Spleen (tissue), 11 donors: ENCODE measurements around the gene RHBDF2. TPM values are rescaled to one million over a fixed set of nuclear protein-coding genes. Genes with fewer than 3 reads are reported as not detected.
A peak's percentile ranks its signal among the peaks of the same experiment; 100 is the strongest.

Experiments used
- DNase-seq: peaks from one replicate; pipeline ENCODE4 v3.0.0-alpha.2; 2020
- H3K27ac ChIP-seq, 8 donors: fragments of 200-600 bp; sonication (generic) in 7 of 8; 1 replicate in 4 of 8; 2 replicates in 4 of 8; pipeline versions ENCODE4 v1.5.0 to v1.8.0; 2016 to 2021; ENCODE audit warnings: inconsistent platforms in 4 of 8, mild to moderate bottlenecking in 4 of 8, moderate library complexity in 1 of 8
- H3K27me3 ChIP-seq, 7 donors: fragments of 200-600 bp; sonication (generic) in 6 of 7; replicated peaks in 1 of 7; 1 replicate in 4 of 7; 2 replicates in 3 of 7; pipeline versions ENCODE4 v1.5.0 to v1.8.0; 2016 to 2021; ENCODE audit warnings: inconsistent platforms in 3 of 7, mild to moderate bottlenecking in 1 of 7
- H3K36me3 ChIP-seq, 6 donors: fragments of 200-600 bp; sonication (generic) in 5 of 6; 1 replicate in 4 of 6; 2 replicates in 2 of 6; pipeline versions ENCODE4 v1.5.0 to v1.8.0; 2016 to 2021; ENCODE audit warnings: inconsistent platforms in 2 of 6
- H3K4me1 ChIP-seq, 6 donors: fragments of 200-600 bp; sonication (generic) in 5 of 6; 1 replicate in 3 of 6; 2 replicates in 3 of 6; pipeline versions ENCODE4 v1.5.0 to v1.8.0; 2016 to 2021; ENCODE audit warnings: inconsistent platforms in 3 of 6
- H3K4me3 ChIP-seq, 8 donors: fragments of 200-600 bp; sonication (generic) in 7 of 8; 1 replicate in 4 of 8; 2 replicates in 4 of 8; pipeline versions ENCODE4 v1.5.0 to v1.8.0; 2016 to 2021; ENCODE audit warnings: inconsistent platforms in 4 of 8, mild to moderate bottlenecking in 4 of 8, moderate library complexity in 2 of 8
- H3K9me3 ChIP-seq, 8 donors: fragments of 200-600 bp; sonication (generic) in 7 of 8; 1 replicate in 4 of 8; 2 replicates in 4 of 8; pipeline versions ENCODE4 v1.5.0 to v1.8.0; 2016 to 2021; ENCODE audit warnings: inconsistent platforms in 4 of 8
- POLR2A ChIP-seq, 3 donors: fragments of 450-650 bp; IDR thresholded peaks; one replicate each; pipeline ENCODE4 v1.5.1; 2017; ENCODE audit warnings: antibody characterized with exemption in 3 of 3, mild to moderate bottlenecking in 1 of 3
- POLR2AphosphoS5 ChIP-seq, 3 donors: sonication (generic); formaldehyde crosslinking; IDR thresholded peaks; one replicate each; pipeline ENCODE4 v1.5.1; 2017; ENCODE audit warnings: antibody characterized with exemption in 3 of 3
- WGBS, 5 donors: extraction: QIAGEN DNeasy Blood & Tissue Kit in 3 of 5; methylation state at CpG; one replicate each; pipeline versions ENCODE4 v1.1.5 to v1.1.7; 2013 to 2018; 5-methylcytosine and 5-hydroxymethylcytosine counted together
- intact Hi-C: fragments of 100-400 bp; cut with DNase I; formaldehyde crosslinking; loops from one replicate; pipeline ENCODE4 v1.15.0; 2023; ENCODE audit warnings: low total_unique reads
- polyA plus RNA-seq, 3 donors: library from polyadenylated mRNA; stranded (reverse); fragments of 200-250 nt; gene quantifications; one replicate each; pipeline ENCODE4 v1.2.1, GENCODE V29; 2013
- total RNA-seq, 7 donors: library from RNA; depleted of rRNA in 3 of 7; stranded (reverse); fragments of >200 nt in 3 of 7; fragmentation: NEBNext Ultra II Directional in 4 of 7; extraction: Animal tissue kit (Norgen Biotek cat#: 25700) in 4 of 7; gene quantifications; one replicate each; pipeline versions ENCODE4 v1.1.0 to v1.2.1, GENCODE V29; 2016 to 2021
- TF ChIP-seq, protein P1 (sequence below), 11 experiments: fragments of 200-600 bp in 7 of 11; fragments of 450-650 bp in 4 of 11; sonication (generic) in 4 of 11; IDR thresholded peaks in 8 of 11; conservative IDR thresholded peaks in 3 of 11; 1 replicate in 7 of 11; 2 replicates in 4 of 11; pipeline versions ENCODE4 v1.4.0 to v1.8.0; 2016 to 2021; ENCODE audit warnings: antibody characterized with exemption in 11 of 11, inconsistent platforms in 4 of 11, mild to moderate bottlenecking in 1 of 11
- donor health status: healthy with polysubstance abuse.
- donor health status: DM: no; HTN: no; CAD: no; lungs with moderate emphysema.
- donor health status: DM: no; HTN: no; CAD: no.
- donor health status: Bipolar disorder and iron deficiency.
- donor health status: healthy.
- donor health status: DM: no; HTN: no; CAD: no.
- donor health status: DM: yes; HTN: yes; CAD: no.

The RHBDF2 gene
- total and polyA plus RNA-seq, 10 donors: 31.4 to 147 (median 97.9) TPM

DNA sequence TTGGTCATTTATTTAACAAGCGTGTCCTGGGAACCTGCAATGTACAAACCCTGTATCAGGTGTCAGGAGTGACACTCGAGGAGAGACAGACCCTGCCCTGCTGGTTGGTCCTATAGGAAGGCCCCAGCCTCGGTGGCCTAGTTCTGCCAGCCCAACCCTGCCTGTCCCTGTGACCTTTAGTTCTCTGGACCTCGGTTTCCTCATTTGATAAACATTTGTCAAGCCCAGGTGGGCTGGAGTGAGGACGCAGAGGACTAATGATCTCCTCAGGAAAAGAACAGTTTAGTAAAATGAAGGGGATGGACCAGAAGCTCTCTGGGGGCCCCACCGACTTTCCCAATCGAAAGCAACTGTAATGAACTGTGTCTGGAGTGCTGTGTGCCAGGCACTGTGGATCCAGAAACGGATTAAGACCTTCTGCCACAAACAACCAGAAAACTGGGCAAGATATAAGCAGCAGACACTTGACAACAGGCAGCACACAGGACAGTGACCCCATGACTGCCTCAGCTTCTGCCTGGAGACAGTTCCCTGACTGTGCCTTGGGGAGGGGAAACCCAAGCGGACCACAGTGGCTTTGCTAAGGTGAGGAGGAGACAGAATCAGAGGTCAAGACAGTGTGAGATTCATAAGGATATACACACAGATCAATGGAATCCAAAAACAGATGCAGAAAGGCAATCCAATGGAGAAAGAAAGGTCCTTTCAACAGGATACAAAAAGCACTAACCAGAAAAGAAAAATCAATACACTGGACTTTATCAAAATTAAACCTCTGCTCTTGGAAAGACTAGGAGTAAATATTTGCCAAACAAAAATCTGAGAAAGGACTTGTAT lies 47.4 kb upstream of the RHBDF2 start:
- no peaks in the 10 kb centered on the region for H3K36me3 ChIP-seq
- H3K27me3 ChIP-seq: peaks cover 0 to 11% (median 0%) of the 10 kb centered on the region in 7 donors
- TF ChIP-seq, protein P1, sequence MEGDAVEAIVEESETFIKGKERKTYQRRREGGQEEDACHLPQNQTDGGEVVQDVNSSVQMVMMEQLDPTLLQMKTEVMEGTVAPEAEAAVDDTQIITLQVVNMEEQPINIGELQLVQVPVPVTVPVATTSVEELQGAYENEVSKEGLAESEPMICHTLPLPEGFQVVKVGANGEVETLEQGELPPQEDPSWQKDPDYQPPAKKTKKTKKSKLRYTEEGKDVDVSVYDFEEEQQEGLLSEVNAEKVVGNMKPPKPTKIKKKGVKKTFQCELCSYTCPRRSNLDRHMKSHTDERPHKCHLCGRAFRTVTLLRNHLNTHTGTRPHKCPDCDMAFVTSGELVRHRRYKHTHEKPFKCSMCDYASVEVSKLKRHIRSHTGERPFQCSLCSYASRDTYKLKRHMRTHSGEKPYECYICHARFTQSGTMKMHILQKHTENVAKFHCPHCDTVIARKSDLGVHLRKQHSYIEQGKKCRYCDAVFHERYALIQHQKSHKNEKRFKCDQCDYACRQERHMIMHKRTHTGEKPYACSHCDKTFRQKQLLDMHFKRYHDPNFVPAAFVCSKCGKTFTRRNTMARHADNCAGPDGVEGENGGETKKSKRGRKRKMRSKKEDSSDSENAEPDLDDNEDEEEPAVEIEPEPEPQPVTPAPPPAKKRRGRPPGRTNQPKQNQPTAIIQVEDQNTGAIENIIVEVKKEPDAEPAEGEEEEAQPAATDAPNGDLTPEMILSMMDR (IDR thresholded peaks at IDR 0.05 in 8 of 11, conservative IDR thresholded peaks at IDR 0.05 in 3 of 11): no peak
- 65 to 74% (median 69%) methylated on average over 9 of the region's 9 CpGs for WGBS, 5 donors
- H3K4me3 ChIP-seq: no peak overlapping the region
- peaks cover 30 to 71% (median 48%) of the 10 kb centered on the region in 6 donors for H3K4me1 ChIP-seq
- no peaks in the 10 kb centered on the region for H3K9me3 ChIP-seq
- intact Hi-C loops: no loop called here
- peak; percentile 48 for DNase-seq
- no peak overlapping the region for H3K27ac ChIP-seq

DNA sequence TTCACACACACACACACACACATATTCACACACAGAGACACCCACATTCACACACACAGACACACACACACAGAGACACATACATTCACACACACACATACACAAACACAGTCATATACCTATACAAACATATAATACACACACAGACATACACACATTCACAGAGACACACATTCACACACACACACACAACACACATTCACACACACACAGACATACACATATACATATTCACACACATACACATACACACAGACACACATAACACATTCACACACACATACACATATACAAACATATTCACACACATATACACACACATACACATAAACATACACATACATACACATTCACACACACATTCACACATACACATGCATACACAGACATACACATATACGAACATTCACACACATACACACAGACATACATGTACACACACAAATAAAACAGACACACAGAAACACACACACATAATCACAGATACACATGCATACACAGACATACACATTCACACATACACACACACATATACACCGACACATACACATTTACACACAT lies 46.5 kb upstream of the RHBDF2 start:
- peaks cover 30 to 73% (median 52%) of the 10 kb centered on the region in 6 donors for H3K4me1 ChIP-seq
- peak overlapping the region in 1 of 8 donors; percentile 37 for H3K27ac ChIP-seq
- intact Hi-C loops: no loop called here
- no peaks in the 10 kb centered on the region for H3K36me3 ChIP-seq
- H3K27me3 ChIP-seq: peaks cover 0 to 17% (median 0%) of the 10 kb centered on the region in 7 donors
- H3K4me3 ChIP-seq: no peak overlapping the region
- WGBS, 5 donors: 78 to 94% (median 88%) methylated on average over 2 of the region's 2 CpGs
- TF ChIP-seq, protein P1 (IDR thresholded peaks at IDR 0.05 in 8 of 11, conservative IDR thresholded peaks at IDR 0.05 in 3 of 11): peak in 2 of 11 experiments; percentile 4 to 6
- no peak for TF ChIP-seq POLR2AphosphoS5 (IDR thresholded peaks at IDR 0.05)
- DNase-seq: no peak
- H3K9me3 ChIP-seq: no peaks in the 10 kb centered on the region

DNA sequence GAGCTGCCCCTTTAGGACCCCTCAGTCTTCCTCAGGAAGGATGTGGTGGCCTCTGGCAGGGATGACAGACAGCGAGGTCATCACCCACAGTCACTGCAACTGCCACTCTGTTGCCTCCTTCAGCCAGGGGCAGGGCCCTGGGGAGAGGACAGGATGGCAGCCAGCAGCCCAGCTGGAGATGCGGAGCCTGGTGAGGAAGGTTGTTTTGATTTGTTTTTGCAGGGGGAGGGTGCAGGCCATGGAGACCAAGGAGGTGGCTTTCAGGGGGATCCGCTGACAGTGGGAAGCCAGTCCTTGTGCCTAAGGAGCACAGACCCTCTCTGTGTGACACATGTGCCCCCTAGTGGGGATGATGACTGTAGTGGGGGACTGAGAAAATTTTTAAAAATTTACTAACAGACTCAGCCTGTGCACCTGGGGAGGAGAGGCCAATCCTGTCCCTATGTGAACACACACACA lies 46.0 kb upstream of the RHBDF2 start:
- peak; percentile 80 for DNase-seq
- peaks cover 0 to 22% (median 0%) of the 10 kb centered on the region in 7 donors for H3K27me3 ChIP-seq
- TF ChIP-seq POLR2A (IDR thresholded peaks at IDR 0.05): no peak
- TF ChIP-seq, protein P1 (IDR thresholded peaks at IDR 0.05 in 8 of 11, conservative IDR thresholded peaks at IDR 0.05 in 3 of 11): peak; percentile 38 to 86 (median 69)
- TF ChIP-seq POLR2AphosphoS5 (IDR thresholded peaks at IDR 0.05): peak in 2 of 3 donors; percentile 34 to 37
- H3K9me3 ChIP-seq: no peaks in the 10 kb centered on the region
- peaks cover 30 to 77% (median 52%) of the 10 kb centered on the region in 6 donors for H3K4me1 ChIP-seq
- H3K27ac ChIP-seq: peak overlapping the region in 4 of 8 donors; percentile 23 to 55 (median 32)
- no peak overlapping the region for H3K4me3 ChIP-seq
- H3K36me3 ChIP-seq: no peaks in the 10 kb centered on the region
- intact Hi-C loops: no loop called here
- WGBS, 5 donors: 12 to 24% (median 16%) methylated on average over 3 of the region's 3 CpGs
